Panc1 (cell line): Measurements from ENCODE around the gene FYN.

ENCODE experiments used
- TCF7L2 ChIP-seq: IDR thresholded peaks from 2 replicates; pipeline ENCODE4 v1.6.1; 2011; ENCODE audit warnings: mild to moderate bottlenecking, low read depth, low read length, inconsistent platforms
- TF ChIP-seq, protein P1 (sequence below): fragments of 450-650 bp; IDR thresholded peaks from 2 replicates; pipeline ENCODE4 v1.5.1; 2017; ENCODE audit warnings: mild to moderate bottlenecking

GRCh38 chr6:111691345-111692225 is 181.7 kb downstream of the FYN start:
- TF ChIP-seq, protein P1, sequence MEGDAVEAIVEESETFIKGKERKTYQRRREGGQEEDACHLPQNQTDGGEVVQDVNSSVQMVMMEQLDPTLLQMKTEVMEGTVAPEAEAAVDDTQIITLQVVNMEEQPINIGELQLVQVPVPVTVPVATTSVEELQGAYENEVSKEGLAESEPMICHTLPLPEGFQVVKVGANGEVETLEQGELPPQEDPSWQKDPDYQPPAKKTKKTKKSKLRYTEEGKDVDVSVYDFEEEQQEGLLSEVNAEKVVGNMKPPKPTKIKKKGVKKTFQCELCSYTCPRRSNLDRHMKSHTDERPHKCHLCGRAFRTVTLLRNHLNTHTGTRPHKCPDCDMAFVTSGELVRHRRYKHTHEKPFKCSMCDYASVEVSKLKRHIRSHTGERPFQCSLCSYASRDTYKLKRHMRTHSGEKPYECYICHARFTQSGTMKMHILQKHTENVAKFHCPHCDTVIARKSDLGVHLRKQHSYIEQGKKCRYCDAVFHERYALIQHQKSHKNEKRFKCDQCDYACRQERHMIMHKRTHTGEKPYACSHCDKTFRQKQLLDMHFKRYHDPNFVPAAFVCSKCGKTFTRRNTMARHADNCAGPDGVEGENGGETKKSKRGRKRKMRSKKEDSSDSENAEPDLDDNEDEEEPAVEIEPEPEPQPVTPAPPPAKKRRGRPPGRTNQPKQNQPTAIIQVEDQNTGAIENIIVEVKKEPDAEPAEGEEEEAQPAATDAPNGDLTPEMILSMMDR, result no peak
- TF ChIP-seq TCF7L2, result peak; percentile 42; the same call in 1 of the 2 replicates
